Measurements from ENCODE around the gene POLR1E. TPM values are rescaled to one million over a fixed set of nuclear protein-coding genes. Genes with fewer than 3 reads are reported as not detected.
A peak's percentile ranks its signal among the peaks of the same experiment; 100 is the strongest.

Gene POLR1E
- total and polyA plus RNA-seq, 4 donors: 4.9 to 25.5 (median 14.4) TPM

DNA sequence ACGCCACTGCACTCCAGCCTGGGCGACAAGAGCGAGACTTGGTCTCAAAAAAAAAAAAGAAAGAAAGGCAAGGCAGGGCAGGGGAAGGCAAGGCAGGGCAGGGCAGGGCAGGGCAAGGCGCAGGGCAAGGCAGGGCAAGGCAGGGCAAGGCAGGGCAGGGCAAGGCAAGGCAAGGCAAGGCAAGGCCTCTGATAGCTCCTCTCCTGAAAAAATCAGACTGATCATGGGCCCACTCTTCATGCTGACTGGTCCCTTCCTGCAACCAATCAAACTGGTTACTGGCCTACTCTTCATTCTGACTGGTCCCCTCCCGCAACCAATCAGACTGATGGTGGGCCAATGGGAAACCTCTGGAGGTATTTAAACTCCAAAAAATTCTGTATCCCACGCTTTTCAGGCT, 17.1 kb upstream of the POLR1E start:
- 97% methylated on average over 6 of the region's 6 CpGs for WGBS
- H3K4me3 ChIP-seq (ENCODE audit: low read depth in 1 of 3, low read length in 3 of 3): no peak overlapping the region
- DNase-seq (ENCODE audit: low spot score): no peak
- no peak overlapping the region for H3K27ac ChIP-seq (ENCODE audit: low read depth in 1 of 2, low read length in 2 of 2)
- no peaks in the 10 kb centered on the region for H3K27me3 ChIP-seq (ENCODE audit: control insufficient read depth in 4 of 4, insufficient read depth in 4 of 4, low read length in 3 of 4)
- H3K9me3 ChIP-seq (ENCODE audit: control insufficient read depth in 4 of 4, low read length in 3 of 4): no peaks in the 10 kb centered on the region
- TF ChIP-seq SP1 (IDR thresholded peaks at IDR 0.05): no peak
- TF ChIP-seq, protein P1, sequence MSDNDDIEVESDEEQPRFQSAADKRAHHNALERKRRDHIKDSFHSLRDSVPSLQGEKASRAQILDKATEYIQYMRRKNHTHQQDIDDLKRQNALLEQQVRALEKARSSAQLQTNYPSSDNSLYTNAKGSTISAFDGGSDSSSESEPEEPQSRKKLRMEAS (IDR thresholded peaks at IDR 0.05): no peak
- TF ChIP-seq RXRA (IDR thresholded peaks at IDR 0.05): no peak
- no peak for TF ChIP-seq HNF4A (conservative IDR thresholded peaks at IDR 0.05)
- TF ChIP-seq FOXA1 (IDR thresholded peaks at IDR 0.05): no peak
- TF ChIP-seq HNF4G (IDR thresholded peaks at IDR 0.05): no peak
- TF ChIP-seq JUND (IDR thresholded peaks at IDR 0.05): no peak
- TF ChIP-seq NR2F2 (IDR thresholded peaks at IDR 0.05): no peak
- no peak for TF ChIP-seq RAD21 (IDR thresholded peaks at IDR 0.05)
- TF ChIP-seq TAF1 (conservative IDR thresholded peaks at IDR 0.05): no peak
- TF ChIP-seq, protein P2, sequence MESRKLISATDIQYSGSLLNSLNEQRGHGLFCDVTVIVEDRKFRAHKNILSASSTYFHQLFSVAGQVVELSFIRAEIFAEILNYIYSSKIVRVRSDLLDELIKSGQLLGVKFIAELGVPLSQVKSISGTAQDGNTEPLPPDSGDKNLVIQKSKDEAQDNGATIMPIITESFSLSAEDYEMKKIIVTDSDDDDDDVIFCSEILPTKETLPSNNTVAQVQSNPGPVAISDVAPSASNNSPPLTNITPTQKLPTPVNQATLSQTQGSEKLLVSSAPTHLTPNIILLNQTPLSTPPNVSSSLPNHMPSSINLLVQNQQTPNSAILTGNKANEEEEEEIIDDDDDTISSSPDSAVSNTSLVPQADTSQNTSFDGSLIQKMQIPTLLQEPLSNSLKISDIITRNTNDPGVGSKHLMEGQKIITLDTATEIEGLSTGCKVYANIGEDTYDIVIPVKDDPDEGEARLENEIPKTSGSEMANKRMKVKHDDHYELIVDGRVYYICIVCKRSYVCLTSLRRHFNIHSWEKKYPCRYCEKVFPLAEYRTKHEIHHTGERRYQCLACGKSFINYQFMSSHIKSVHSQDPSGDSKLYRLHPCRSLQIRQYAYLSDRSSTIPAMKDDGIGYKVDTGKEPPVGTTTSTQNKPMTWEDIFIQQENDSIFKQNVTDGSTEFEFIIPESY (IDR thresholded peaks at IDR 0.05): no peak
- no peak for TF ChIP-seq GABPA (IDR thresholded peaks at IDR 0.05 in 1 of 2, conservative IDR thresholded peaks at IDR 0.05 in 1 of 2)
- no peaks in the 10 kb centered on the region for H3K36me3 ChIP-seq (ENCODE audit: control insufficient read depth in 4 of 4, insufficient read depth in 3 of 4, low read depth in 1 of 4, low read length in 3 of 4)
- H3K9ac ChIP-seq (ENCODE audit: low read depth in 1 of 2, low read length in 2 of 2): no peak overlapping the region
- H3K4me1 ChIP-seq (ENCODE audit: control insufficient read depth in 4 of 4, insufficient read depth in 4 of 4, low read length in 3 of 4): peaks cover 3 to 23% (median 14%) of the 10 kb centered on the region in 4 donors

DNA sequence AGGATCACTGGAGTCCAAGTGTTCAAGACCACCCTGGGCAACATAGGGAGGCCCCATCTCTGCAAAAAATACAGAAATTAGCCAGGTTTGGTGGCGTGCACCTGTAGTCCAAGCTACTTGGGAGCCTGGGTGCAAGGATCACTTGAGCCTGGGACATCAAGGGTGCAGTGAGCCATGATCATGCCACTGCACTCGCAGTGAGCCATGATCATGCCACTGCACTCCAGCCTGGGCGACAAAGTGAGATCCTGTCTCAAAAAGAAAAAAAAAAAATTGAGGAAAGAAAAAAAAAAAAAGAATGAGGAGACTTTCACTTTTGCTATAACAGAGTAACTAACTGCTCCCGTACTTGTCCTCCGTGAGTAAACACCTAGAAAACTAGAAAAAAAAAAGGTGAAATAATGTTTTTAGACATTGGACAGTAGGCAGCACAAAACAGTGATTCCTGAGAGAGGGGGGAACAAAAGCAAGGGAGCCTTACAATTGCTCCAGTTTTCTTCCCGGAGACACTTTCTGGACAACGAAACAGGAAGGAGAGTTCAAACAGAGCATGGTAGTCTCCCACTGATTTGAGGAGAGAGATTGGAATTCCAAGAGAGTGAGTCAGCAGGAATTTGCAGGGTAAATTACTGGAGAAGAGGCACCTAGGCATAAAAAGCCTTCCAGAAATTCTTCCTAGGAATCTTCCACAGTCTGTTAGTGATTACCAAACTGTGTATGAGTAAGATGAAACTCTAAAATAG, 13.6 kb upstream of the POLR1E start:
- Histone ChIP-seq H3K36me3 (ENCODE audit: control insufficient read depth in 4 of 4, insufficient read depth in 3 of 4, low read depth in 1 of 4, low read length in 3 of 4) (no peaks in the 10 kb centered on the region), H3K27ac (ENCODE audit: low read depth in 1 of 2, low read length in 2 of 2) (peak overlapping the region; percentile 3 to 86), H3K27me3 (ENCODE audit: control insufficient read depth in 4 of 4, insufficient read depth in 4 of 4, low read length in 3 of 4) (no peaks in the 10 kb centered on the region), H3K4me3 (ENCODE audit: low read depth in 1 of 3, low read length in 3 of 3) (peak overlapping the region; percentile 21 to 61 (median 57)), H3K9ac (ENCODE audit: low read depth in 1 of 2, low read length in 2 of 2) (peak overlapping the region; percentile 40 to 91), H3K9me3 (ENCODE audit: control insufficient read depth in 4 of 4, low read length in 3 of 4) (no peaks in the 10 kb centered on the region), H3K4me1 (ENCODE audit: control insufficient read depth in 4 of 4, insufficient read depth in 4 of 4, low read length in 3 of 4) (peaks cover 0 to 11% (median 3%) of the 10 kb centered on the region in 4 donors)
- no peak for DNase-seq (ENCODE audit: low spot score)
- TF ChIP-seq, protein P3, sequence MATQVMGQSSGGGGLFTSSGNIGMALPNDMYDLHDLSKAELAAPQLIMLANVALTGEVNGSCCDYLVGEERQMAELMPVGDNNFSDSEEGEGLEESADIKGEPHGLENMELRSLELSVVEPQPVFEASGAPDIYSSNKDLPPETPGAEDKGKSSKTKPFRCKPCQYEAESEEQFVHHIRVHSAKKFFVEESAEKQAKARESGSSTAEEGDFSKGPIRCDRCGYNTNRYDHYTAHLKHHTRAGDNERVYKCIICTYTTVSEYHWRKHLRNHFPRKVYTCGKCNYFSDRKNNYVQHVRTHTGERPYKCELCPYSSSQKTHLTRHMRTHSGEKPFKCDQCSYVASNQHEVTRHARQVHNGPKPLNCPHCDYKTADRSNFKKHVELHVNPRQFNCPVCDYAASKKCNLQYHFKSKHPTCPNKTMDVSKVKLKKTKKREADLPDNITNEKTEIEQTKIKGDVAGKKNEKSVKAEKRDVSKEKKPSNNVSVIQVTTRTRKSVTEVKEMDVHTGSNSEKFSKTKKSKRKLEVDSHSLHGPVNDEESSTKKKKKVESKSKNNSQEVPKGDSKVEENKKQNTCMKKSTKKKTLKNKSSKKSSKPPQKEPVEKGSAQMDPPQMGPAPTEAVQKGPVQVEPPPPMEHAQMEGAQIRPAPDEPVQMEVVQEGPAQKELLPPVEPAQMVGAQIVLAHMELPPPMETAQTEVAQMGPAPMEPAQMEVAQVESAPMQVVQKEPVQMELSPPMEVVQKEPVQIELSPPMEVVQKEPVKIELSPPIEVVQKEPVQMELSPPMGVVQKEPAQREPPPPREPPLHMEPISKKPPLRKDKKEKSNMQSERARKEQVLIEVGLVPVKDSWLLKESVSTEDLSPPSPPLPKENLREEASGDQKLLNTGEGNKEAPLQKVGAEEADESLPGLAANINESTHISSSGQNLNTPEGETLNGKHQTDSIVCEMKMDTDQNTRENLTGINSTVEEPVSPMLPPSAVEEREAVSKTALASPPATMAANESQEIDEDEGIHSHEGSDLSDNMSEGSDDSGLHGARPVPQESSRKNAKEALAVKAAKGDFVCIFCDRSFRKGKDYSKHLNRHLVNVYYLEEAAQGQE (IDR thresholded peaks at IDR 0.05): no peak
- TF ChIP-seq TAF1 (conservative IDR thresholded peaks at IDR 0.05): no peak
- no peak for TF ChIP-seq GABPA (IDR thresholded peaks at IDR 0.05 in 1 of 2, conservative IDR thresholded peaks at IDR 0.05 in 1 of 2)
- TF ChIP-seq, protein P4, sequence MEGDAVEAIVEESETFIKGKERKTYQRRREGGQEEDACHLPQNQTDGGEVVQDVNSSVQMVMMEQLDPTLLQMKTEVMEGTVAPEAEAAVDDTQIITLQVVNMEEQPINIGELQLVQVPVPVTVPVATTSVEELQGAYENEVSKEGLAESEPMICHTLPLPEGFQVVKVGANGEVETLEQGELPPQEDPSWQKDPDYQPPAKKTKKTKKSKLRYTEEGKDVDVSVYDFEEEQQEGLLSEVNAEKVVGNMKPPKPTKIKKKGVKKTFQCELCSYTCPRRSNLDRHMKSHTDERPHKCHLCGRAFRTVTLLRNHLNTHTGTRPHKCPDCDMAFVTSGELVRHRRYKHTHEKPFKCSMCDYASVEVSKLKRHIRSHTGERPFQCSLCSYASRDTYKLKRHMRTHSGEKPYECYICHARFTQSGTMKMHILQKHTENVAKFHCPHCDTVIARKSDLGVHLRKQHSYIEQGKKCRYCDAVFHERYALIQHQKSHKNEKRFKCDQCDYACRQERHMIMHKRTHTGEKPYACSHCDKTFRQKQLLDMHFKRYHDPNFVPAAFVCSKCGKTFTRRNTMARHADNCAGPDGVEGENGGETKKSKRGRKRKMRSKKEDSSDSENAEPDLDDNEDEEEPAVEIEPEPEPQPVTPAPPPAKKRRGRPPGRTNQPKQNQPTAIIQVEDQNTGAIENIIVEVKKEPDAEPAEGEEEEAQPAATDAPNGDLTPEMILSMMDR (IDR thresholded peaks at IDR 0.05; ENCODE audit: low read depth, low read length, missing input control): no peak
- TF ChIP-seq EGR1 (IDR thresholded peaks at IDR 0.05; ENCODE audit: low read depth in 2 of 2): no peak
- peak in 1 of 2 donors; percentile 1 for TF ChIP-seq RAD21 (IDR thresholded peaks at IDR 0.05)
- TF ChIP-seq, protein P1 (IDR thresholded peaks at IDR 0.05): no peak
- no peak for TF ChIP-seq SP1 (IDR thresholded peaks at IDR 0.05)
- no peak for TF ChIP-seq NR2F2 (IDR thresholded peaks at IDR 0.05)
- TF ChIP-seq YY1 (IDR thresholded peaks at IDR 0.05): no peak
- TF ChIP-seq JUND (IDR thresholded peaks at IDR 0.05): peak; percentile 77 to 83
- TF ChIP-seq HNF4A (conservative IDR thresholded peaks at IDR 0.05): peak; percentile 20 to 61
- no peak for TF ChIP-seq FOXA2 (IDR thresholded peaks at IDR 0.05)
- no peak for TF ChIP-seq HNF4G (IDR thresholded peaks at IDR 0.05)
- TF ChIP-seq, protein P2 (IDR thresholded peaks at IDR 0.05): no peak
- no peak for TF ChIP-seq FOXA1 (IDR thresholded peaks at IDR 0.05)
- TF ChIP-seq, protein P5, sequence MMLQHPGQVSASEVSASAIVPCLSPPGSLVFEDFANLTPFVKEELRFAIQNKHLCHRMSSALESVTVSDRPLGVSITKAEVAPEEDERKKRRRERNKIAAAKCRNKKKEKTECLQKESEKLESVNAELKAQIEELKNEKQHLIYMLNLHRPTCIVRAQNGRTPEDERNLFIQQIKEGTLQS (IDR thresholded peaks at IDR 0.05): no peak
- no peak for TF ChIP-seq RXRA (IDR thresholded peaks at IDR 0.05)
- 12% methylated on average over 7 of the region's 7 CpGs for WGBS
